SK-N-SH (cell line): ENCODE measurements around the gene WBP2. TPM values are rescaled to one million over a fixed set of nuclear protein-coding genes. Genes with fewer than 3 reads are reported as not detected.

ENCODE experiments used
- CTCF ChIA-PET: fragments of 300-600, 350-600 bp; formaldehyde crosslinking; extraction: SDS; loops from one replicate; lab custom pipeline; 2021; lab: Yijun Ruan, JAX
- POLR2A ChIA-PET: fragments of 350-600 bp; sonication (Branson Sonifier 250); formaldehyde crosslinking; extraction: SDS; loops from one replicate; lab custom pipeline; 2020; ENCODE audit warnings: antibody characterized with exemption, inconsistent platforms; lab: Yijun Ruan, JAX
- DNase-seq: peaks from one replicate; pipeline ENCODE4 v3.0.0; 2012
- H2AFZ ChIP-seq: fragments of 200-600 bp; sonication (generic); 2 replicates; pipeline ENCODE4 v1.8.1; 2016; ENCODE audit warnings: antibody characterized with exemption, mild to moderate bottlenecking, low read depth
- H3F3A ChIP-seq: fragments of 200-600 bp; sonication (generic); replicated peaks from 2 replicates; pipeline ENCODE3; 2016; ENCODE audit warnings: antibody characterized with exemption, mild to moderate bottlenecking; ENCODE audit not compliant: insufficient read depth
- H3K27ac ChIP-seq, 2 experiments: fragments of 200-500 bp in 1 of 2; fragments of 200-600 bp in 1 of 2; sonication (Bioruptor generic) in 1 of 2; sonication (generic), shearing (Covaris generic) in 1 of 2; 2 replicates each; pipeline versions ENCODE4 v1.5.1 to v1.6.1; 2014 to 2016; ENCODE audit warnings: low read depth in 2 of 2, inconsistent platforms in 1 of 2, low read length in 1 of 2, mild to moderate bottlenecking in 1 of 2, mixed read lengths in 1 of 2
- H3K27me3 ChIP-seq: fragments of 200-600 bp; sonication (generic), shearing (Covaris generic); 2 replicates; pipeline ENCODE4 v1.6.1; 2016; ENCODE audit warnings: mixed run types; ENCODE audit not compliant: insufficient read depth
- H3K36me3 ChIP-seq, 2 experiments: fragments of 200-500 bp in 1 of 2; fragments of 200-600 bp in 1 of 2; sonication (Bioruptor generic) in 1 of 2; sonication (generic) in 1 of 2; replicated peaks in 1 of 2; 2 replicates each; pipeline versions ENCODE3 to v1.5.1; 2014 to 2016; ENCODE audit warnings: low read length in 1 of 2, mild to moderate bottlenecking in 1 of 2; ENCODE audit not compliant: insufficient read depth in 2 of 2, control insufficient read depth in 1 of 2
- H3K4me1 ChIP-seq, 2 experiments: fragments of 200-500 bp in 1 of 2; fragments of 200-600 bp in 1 of 2; sonication (Bioruptor generic) in 1 of 2; sonication (generic), shearing (Covaris generic) in 1 of 2; 2 replicates each; pipeline versions ENCODE4 v1.5.1 to v1.6.1; 2014 to 2016; ENCODE audit warnings: low read depth in 1 of 2, low read length in 1 of 2, mixed run types in 1 of 2; ENCODE audit not compliant: insufficient read depth in 2 of 2, control insufficient read depth in 1 of 2
- H3K4me2 ChIP-seq: fragments of 200-600 bp; sonication (generic), shearing (Covaris generic); 2 replicates; pipeline ENCODE4 v1.6.1; 2017; ENCODE audit warnings: mixed run types
- H3K4me3 ChIP-seq, 2 experiments: fragments of 200-500 bp in 1 of 2; fragments of 200-600 bp in 1 of 2; sonication (Bioruptor generic) in 1 of 2; sonication (generic), shearing (Covaris generic) in 1 of 2; 2 replicates each; pipeline versions ENCODE4 v1.5.1 to v1.8.1; 2014 to 2016; ENCODE audit warnings: low read depth in 2 of 2, inconsistent platforms in 1 of 2, low read length in 1 of 2, mild to moderate bottlenecking in 1 of 2, mixed read lengths in 1 of 2, moderate library complexity in 1 of 2
- H3K79me2 ChIP-seq: fragments of 200-600 bp; sonication (generic); 2 replicates; pipeline ENCODE4 v1.8.1; 2017; ENCODE audit warnings: mild to moderate bottlenecking; ENCODE audit not compliant: insufficient read depth
- H3K9ac ChIP-seq: fragments of 200-600 bp; sonication (generic); 2 replicates; pipeline ENCODE4 v1.6.1; 2017; ENCODE audit warnings: mixed run types
- H3K9me2 ChIP-seq: fragments of 200-600 bp; sonication (generic); 2 replicates; pipeline ENCODE4 v1.6.1; 2017; ENCODE audit warnings: mixed run types
- H3K9me3 ChIP-seq: fragments of 200-600 bp; sonication (generic); 2 replicates; pipeline ENCODE4 v1.6.1; 2017; ENCODE audit warnings: mixed run types, mild to moderate bottlenecking, moderate library complexity
- H4K20me1 ChIP-seq: fragments of 200-600 bp; sonication (generic); 2 replicates; pipeline ENCODE4 v1.6.1; 2017; ENCODE audit warnings: mild to moderate bottlenecking, mixed run types; ENCODE audit not compliant: insufficient read depth
- CHD2 ChIP-seq: fragments of 150-350 bp; IDR thresholded peaks from 2 replicates; pipeline ENCODE4 v1.6.1; 2018; ENCODE audit warnings: low read length; ENCODE audit not compliant: partially characterized antibody
- CTCF ChIP-seq: fragments of 200-600 bp; sonication (generic); IDR thresholded peaks from 2 replicates; pipeline ENCODE4 v1.6.1; 2017; ENCODE audit warnings: antibody characterized with exemption, mild to moderate bottlenecking, moderate library complexity
- FOSL2 ChIP-seq: IDR thresholded peaks from 2 replicates; pipeline ENCODE4 v1.4.0; 2012; ENCODE audit warnings: low read depth, mild to moderate bottlenecking, moderate library complexity, borderline replicate concordance
- GATA2 ChIP-seq: sonication (generic); formaldehyde crosslinking; IDR thresholded peaks from 2 replicates; pipeline ENCODE4 v1.5.0; 2020; ENCODE audit warnings: mild to moderate bottlenecking, missing genetic modification reagents
- MXI1 ChIP-seq: IDR thresholded peaks from 2 replicates; pipeline ENCODE4 v1.6.1; 2012; ENCODE audit warnings: mild to moderate bottlenecking, low read depth, low read length, improper control_type of control experiment
- REST ChIP-seq: IDR thresholded peaks from 2 replicates; pipeline ENCODE4 v1.6.1; 2012; ENCODE audit warnings: mild to moderate bottlenecking, low read depth, low read length, moderate library complexity
- TAF1 ChIP-seq: IDR thresholded peaks from 2 replicates; pipeline ENCODE4 v1.6.1; 2012; ENCODE audit warnings: low read depth, mild to moderate bottlenecking, low read length, moderate library complexity, borderline replicate concordance
- TCF12 ChIP-seq: IDR thresholded peaks from 2 replicates; pipeline ENCODE4 v1.4.0; 2012
- WGBS: methylation state at CpG from one replicate; pipeline ENCODE4 v1.1.6; 2017; ENCODE audit warnings: low lambda C conversion rate; 5-methylcytosine and 5-hydroxymethylcytosine counted together
- polyA plus RNA-seq, 3 experiments: library from polyadenylated mRNA; depleted of rRNA; stranded (reverse); fragments of >200 nt; gene quantifications; 2 replicates each; pipeline ENCODE4 v1.2.3, GENCODE V29; 2012

The WBP2 gene
- polyA plus RNA-seq, 1 of the 3 experiments (the other 2 are of a cell fraction) = 55.8 TPM

GRCh38 chr17:75855310-75856061 lies at the start of gene WBP2 (continued):
- TF ChIP-seq CTCF (peak; percentile 70), MXI1 (peak; percentile 64)

- Histone ChIP-seq H3K36me3 (peaks cover 26 to 41% of the 10 kb centered on the region in 2 experiments), H3F3A (peaks cover 27% of the 10 kb centered on the region), H3K4me3 (no peak overlapping the region)
- TF ChIP-seq TAF1 = no peak
- TF ChIP-seq TCF12 = no peak
- TF ChIP-seq REST = no peak
- TF ChIP-seq CHD2 = no peak
- TF ChIP-seq FOSL2 = no peak
- no peak for TF ChIP-seq GATA2
- TF ChIP-seq, all 33 proteins: peak for 0
- Histone ChIP-seq H3K27me3 (no peaks in the 10 kb centered on the region), H3K9me2 (no peaks in the 10 kb centered on the region), H3K9me3 (no peaks in the 10 kb centered on the region), H4K20me1 (no peaks in the 10 kb centered on the region), H3K79me2 (peaks cover 30% of the 10 kb centered on the region; the same call in 1 of the 2 replicates), H3K9ac (no peak overlapping the region), H3K27ac (no peak overlapping the region), H3K4me2 (no peak overlapping the region), H3K4me1 (peaks cover 4% of the 10 kb centered on the region in 2 experiments; a peak in 2 of 4 replicates), H2AFZ (no peak overlapping the region)
- CTCF ChIA-PET = interaction anchor here (1.0 to 5.6 kb wide), 5 partner anchors 26 to 162 kb away, joined by 3 to 142 read pairs (median 5); partner anchors contain the start of gene CDK3
- DNase-seq = no peak
- POLR2A ChIA-PET = no interaction called here
- WGBS = 97% methylated on average over 6 of the region's 6 CpGs
Observed at GRCh38 chr17:75902406-75902805, 47.3 kb upstream of the WBP2 start.
